SU-DHL-6 (cell line): Measurements from ENCODE around the gene DCAF17.

Experiments used
- H2AFZ ChIP-seq: fragments of 200-600 bp; sonication (generic); 2 replicates; pipeline ENCODE4 v1.6.1; 2014; ENCODE audit warnings: low read depth, mild to moderate bottlenecking, moderate library complexity, mixed read lengths, antibody characterized with exemption, low read length; ENCODE audit not compliant: severe bottlenecking
- H3F3A ChIP-seq: fragments of 200-600 bp; shearing (Covaris generic); 2 replicates; pipeline ENCODE4 v1.6.0; 2016; ENCODE audit warnings: antibody characterized with exemption, mild to moderate bottlenecking; ENCODE audit not compliant: insufficient read depth
- H3K27ac ChIP-seq: fragments of 200-600 bp; sonication (generic); 2 replicates; pipeline ENCODE4 v1.5.1; 2016; ENCODE audit warnings: low read depth, mild to moderate bottlenecking, low read length, moderate library complexity, mixed read lengths
- H3K27me3 ChIP-seq: fragments of 200-600 bp; sonication (generic), shearing (Covaris generic); 2 replicates; pipeline ENCODE4 v1.6.0; 2014; ENCODE audit warnings: mild to moderate bottlenecking, low read length
- H3K36me3 ChIP-seq: fragments of 200-600 bp; sonication (generic); 2 replicates; pipeline ENCODE4 v1.6.1; 2014; ENCODE audit warnings: mild to moderate bottlenecking, low read length, mixed read lengths
- H3K4me2 ChIP-seq: fragments of 300-600, 200-600 bp; shearing (Covaris generic), sonication (generic); 2 replicates; pipeline ENCODE4 v1.6.0; 2014; ENCODE audit warnings: low read length, low read depth, mild to moderate bottlenecking; ENCODE audit not compliant: poor library complexity, severe bottlenecking
- H3K4me3 ChIP-seq: fragments of 200-600 bp; sonication (generic); 2 replicates; pipeline ENCODE4 v1.5.1; 2014; ENCODE audit warnings: antibody characterized with exemption, low read length, mild to moderate bottlenecking, mixed read lengths; ENCODE audit not compliant: insufficient read depth, poor library complexity, severe bottlenecking
- H3K79me2 ChIP-seq: fragments of 200-600 bp; sonication (generic); 2 replicates; pipeline ENCODE4 v1.6.1; 2014; ENCODE audit warnings: mild to moderate bottlenecking, low read length, moderate library complexity; ENCODE audit not compliant: insufficient read depth
- H3K9ac ChIP-seq: fragments of 200-600 bp; sonication (generic); 2 replicates; pipeline ENCODE4 v1.7.0; 2014; ENCODE audit warnings: mild to moderate bottlenecking, low read length
- H3K9me2 ChIP-seq: fragments of 200-600 bp; sonication (generic); replicated peaks from 2 replicates; pipeline ENCODE4 v1.6.1; 2014; ENCODE audit warnings: low read length; ENCODE audit not compliant: insufficient read depth
- H3K9me3 ChIP-seq: fragments of 200-600 bp; sonication (generic); 2 replicates; pipeline ENCODE4 v1.6.1; 2014; ENCODE audit warnings: low read length, mixed read lengths; ENCODE audit not compliant: insufficient read depth
- H4K20me1 ChIP-seq: fragments of 200-600 bp; sonication (generic); 2 replicates; pipeline ENCODE4 v1.6.1; 2014; ENCODE audit warnings: low read depth, mild to moderate bottlenecking, antibody characterized with exemption, low read length, moderate library complexity, mixed read lengths
- CTCF ChIP-seq: fragments of 200-600 bp; sonication (generic); IDR thresholded peaks from one replicate; pipeline ENCODE4 v1.5.1; 2017; ENCODE audit warnings: antibody characterized with exemption, mild to moderate bottlenecking, low read length, moderate library complexity; ENCODE audit not compliant: insufficient read depth, poor library complexity, severe bottlenecking
- EZH2phosphoT487 ChIP-seq: fragments of 200-600 bp; sonication (generic), shearing (Covaris generic); conservative IDR thresholded peaks from 2 replicates; pipeline ENCODE4 v1.6.1; 2018; ENCODE audit warnings: mild to moderate bottlenecking, antibody characterized with exemption, low read length, moderate library complexity, mixed read lengths

Gene DCAF17

DNA sequence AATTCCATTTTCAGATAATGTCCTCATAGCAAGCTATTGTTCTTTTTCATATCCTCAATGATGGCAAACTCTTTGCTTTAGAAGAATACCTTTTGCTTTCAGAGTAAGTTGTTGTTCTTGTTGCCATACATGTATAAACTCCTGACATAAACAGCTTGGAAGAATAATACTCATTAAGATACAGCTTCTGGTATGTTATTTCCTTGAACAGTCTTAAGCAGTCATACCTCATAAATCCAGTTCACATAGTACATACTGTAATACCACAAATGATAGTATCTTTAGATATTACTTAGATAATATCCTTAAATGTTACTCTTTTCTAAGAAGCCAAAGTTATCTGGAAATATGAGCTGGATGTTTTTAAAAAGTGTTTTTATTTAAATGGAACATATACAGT, 23.4 kb upstream of the DCAF17 start:
- peaks cover 49% of the 10 kb centered on the region for H3K79me2 ChIP-seq
- H3K36me3 ChIP-seq, result no peaks in the 10 kb centered on the region
- H3K9me3 ChIP-seq, result no peaks in the 10 kb centered on the region
- no peaks in the 10 kb centered on the region for H3K27me3 ChIP-seq
- no peak overlapping the region for H3K4me2 ChIP-seq
- H4K20me1 ChIP-seq, result no peaks in the 10 kb centered on the region
- H3K4me3 ChIP-seq, result no peak overlapping the region
- TF ChIP-seq CTCF (no peak), EZH2phosphoT487 (no peak)
- H3K9me2 ChIP-seq, result no peaks in the 10 kb centered on the region
- no peak overlapping the region for H2AFZ ChIP-seq
- no peak overlapping the region for H3K9ac ChIP-seq
- H3K27ac ChIP-seq, result peak overlapping the region; percentile 16; the same call in 1 of the 2 replicates
- peaks cover 11% of the 10 kb centered on the region; the same call in 1 of the 2 replicates for H3F3A ChIP-seq

DNA sequence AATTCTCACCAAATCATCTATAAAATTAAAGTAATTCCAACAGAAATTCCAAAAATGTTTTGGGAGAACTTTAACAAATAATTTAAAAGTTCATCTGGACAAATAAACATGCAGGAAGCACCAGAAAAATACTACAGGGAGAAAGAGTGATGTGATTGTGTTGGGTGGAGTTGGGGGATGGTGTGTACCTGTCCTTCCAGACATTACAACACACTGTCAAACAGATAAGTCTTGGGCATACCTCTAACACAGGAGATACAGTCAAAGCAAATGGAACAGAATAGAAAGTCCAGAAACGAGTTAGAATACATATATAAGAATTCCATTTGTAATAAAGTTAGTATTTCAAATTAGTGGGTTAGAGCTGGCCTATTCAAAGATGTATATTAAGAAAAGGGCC, 22.8 kb upstream of the DCAF17 start:
- Histone ChIP-seq H4K20me1 (no peaks in the 10 kb centered on the region), H3K4me2 (no peak overlapping the region), H3K9me2 (no peaks in the 10 kb centered on the region), H3K27me3 (no peaks in the 10 kb centered on the region), H3K36me3 (no peaks in the 10 kb centered on the region), H3K79me2 (peaks cover 52% of the 10 kb centered on the region), H3K27ac (no peak overlapping the region), H2AFZ (no peak overlapping the region), H3K9ac (no peak overlapping the region), H3K9me3 (no peaks in the 10 kb centered on the region), H3K4me3 (no peak overlapping the region), H3F3A (peaks cover 6% of the 10 kb centered on the region; the same call in 1 of the 2 replicates)
- TF ChIP-seq CTCF (no peak), EZH2phosphoT487 (no peak)

- Histone ChIP-seq H3K9ac (no peak overlapping the region), H3K27me3 (no peaks in the 10 kb centered on the region), H3K36me3 (no peaks in the 10 kb centered on the region), H3K4me2 (no peak overlapping the region), H3K4me3 (no peak overlapping the region), H3K27ac (no peak overlapping the region), H2AFZ (no peak overlapping the region), H3K9me3 (no peaks in the 10 kb centered on the region), H3K9me2 (no peaks in the 10 kb centered on the region), H4K20me1 (no peaks in the 10 kb centered on the region), H3F3A (peaks cover 3% of the 10 kb centered on the region; the same call in 1 of the 2 replicates), H3K79me2 (peaks cover 48% of the 10 kb centered on the region)
- TF ChIP-seq CTCF (no peak), EZH2phosphoT487 (no peak)
Observed at GRCh38 chr2:171411791-171412483, 22.1 kb upstream of the DCAF17 start.
